A549 (cell line): ENCODE data around the gene STRA8.

ENCODE experiments used
- MAX ChIP-seq: IDR thresholded peaks from 2 replicates; pipeline ENCODE4 v1.6.1; 2012
- RARB ChIP-seq: fragments of 250-450 bp; sonication (Bioruptor Pico); IDR thresholded peaks from 2 replicates; pipeline ENCODE4 v1.8.0; 2021; ENCODE audit warnings: mild to moderate bottlenecking, moderate library complexity

GRCh38 chr7:135224027-135224426 lies 9.6 kb upstream of the STRA8 start:
- TF ChIP-seq RARB (CRISPR knock-in tag) (no peak), MAX (no peak)
